Endodermal cell (in vitro differentiated cells): ENCODE measurements around the gene MYBPC3. TPM values are rescaled to one million over a fixed set of nuclear protein-coding genes. Genes with fewer than 3 reads are reported as not detected.
A peak's percentile ranks its signal among the peaks of the same experiment; 100 is the strongest.

ENCODE experiments used
- DNase-seq: peaks from one replicate; pipeline ENCODE4 v3.0.0-alpha.2; 2017
- H3K27ac ChIP-seq: 2 replicates; pipeline ENCODE4 v1.5.1; 2013; ENCODE audit warnings: mild to moderate bottlenecking, low read depth, low read length, moderate library complexity
- H3K27me3 ChIP-seq: 2 replicates; pipeline ENCODE4 v1.6.1; 2013; ENCODE audit warnings: mild to moderate bottlenecking, low read length, moderate library complexity; ENCODE audit not compliant: insufficient read depth, control insufficient read depth, poor library complexity, severe bottlenecking
- H3K36me3 ChIP-seq: 2 replicates; pipeline ENCODE4 v1.7.0; 2013; ENCODE audit warnings: mild to moderate bottlenecking, low read length, moderate library complexity; ENCODE audit not compliant: control insufficient read depth, insufficient read depth
- H3K4me1 ChIP-seq: one replicate; pipeline ENCODE4 v1.7.0; 2013; ENCODE audit warnings: low read length; ENCODE audit not compliant: control insufficient read depth, insufficient read depth
- H3K4me3 ChIP-seq: 2 replicates; pipeline ENCODE4 v1.5.1; 2013; ENCODE audit warnings: mild to moderate bottlenecking, low read length, moderate library complexity
- H3K9ac ChIP-seq: 2 replicates; pipeline ENCODE4 v1.6.1; 2013; ENCODE audit warnings: mild to moderate bottlenecking, low read length, moderate library complexity; ENCODE audit not compliant: poor library complexity, severe bottlenecking; ENCODE audit errors: extremely low read depth
- H3K9me3 ChIP-seq: 2 replicates; pipeline ENCODE4 v1.6.1; 2013; ENCODE audit warnings: mild to moderate bottlenecking, low read length, moderate library complexity; ENCODE audit not compliant: control insufficient read depth
- H3K27ac Mint-ChIP-seq: 2 replicates; pipeline ENCODE4 v1.8.0; 2020; ENCODE audit warnings: mixed read lengths
- H3K27me3 Mint-ChIP-seq: 2 replicates; pipeline ENCODE4 v1.8.0; 2021; ENCODE audit warnings: mild to moderate bottlenecking, mixed read lengths; ENCODE audit not compliant: insufficient read depth
- H3K36me3 Mint-ChIP-seq: 2 replicates; pipeline ENCODE4 v1.8.0; 2020; ENCODE audit warnings: low read depth, mixed read lengths
- H3K4me1 Mint-ChIP-seq: 2 replicates; pipeline ENCODE4 v1.8.0; 2020; ENCODE audit warnings: mixed read lengths
- H3K4me3 Mint-ChIP-seq: 2 replicates; pipeline ENCODE4 v1.8.0; 2020; ENCODE audit warnings: mild to moderate bottlenecking, moderate library complexity, mixed read lengths
- H3K9me3 Mint-ChIP-seq: 2 replicates; pipeline ENCODE4 v1.8.0; 2020; ENCODE audit warnings: mild to moderate bottlenecking, mixed read lengths
- CTCF ChIP-seq: fragments of 200-600 bp; sonication (generic); conservative IDR thresholded peaks from 2 replicates; pipeline ENCODE4 v1.5.0; 2021; ENCODE audit warnings: antibody characterized with exemption, mild to moderate bottlenecking
- WGBS, 2 experiments: methylation state at CpG; one replicate each; pipeline versions ENCODE4 v1.1.5 to v1.1.7; 2013; ENCODE audit warnings: missing lambda C conversion rate in 2 of 2, mixed read lengths in 1 of 2; ENCODE audit not compliant: insufficient coverage in 1 of 2, insufficient read length in 1 of 2; 5-methylcytosine and 5-hydroxymethylcytosine counted together
- total RNA-seq, 2 donors: library from RNA; stranded (reverse); fragmentation: NEBNext Ultra II Directional in 1 of 2; extraction: Animal tissue kit (Norgen Biotek cat#: 25700) in 1 of 2; gene quantifications; 2 replicates in 1 of 2; 3 replicates in 1 of 2; pipeline ENCODE4 v1.2.1, GENCODE V29; 2021

Gene MYBPC3
- total RNA-seq, 2 donors from 2014 or later = 0.07 TPM; not detected in 1

- Histone ChIP-seq H3K36me3 (no peaks in the 10 kb centered on the region), H3K4me1 (no peaks in the 10 kb centered on the region), H3K27me3 (no peaks in the 10 kb centered on the region), H3K9me3 (peaks cover 9% of the 10 kb centered on the region), H3K4me3 (no peak overlapping the region), H3K27ac (no peak overlapping the region), H3K9ac (no peak overlapping the region)
- WGBS, 2 experiments = 88 to 94% methylated on average over 4 to 7 of the region's 7 CpGs
- H3K27ac Mint-ChIP-seq = peak overlapping the region; percentile 7
- peaks cover 5% of the 10 kb centered on the region for H3K4me1 Mint-ChIP-seq
- DNase-seq = no peak
- no peaks in the 10 kb centered on the region for H3K9me3 Mint-ChIP-seq
- H3K36me3 Mint-ChIP-seq = no peaks in the 10 kb centered on the region
- TF ChIP-seq CTCF = no peak
- H3K27me3 Mint-ChIP-seq = no peaks in the 10 kb centered on the region
- no peak overlapping the region for H3K4me3 Mint-ChIP-seq
Observed at GRCh38 chr11:47359162-47359561, 6.7 kb upstream of the MYBPC3 start.

- Mint-ChIP-seq H3K36me3 (no peaks in the 10 kb centered on the region), H3K9me3 (no peaks in the 10 kb centered on the region), H3K27me3 (no peaks in the 10 kb centered on the region), H3K4me3 (no peak overlapping the region), H3K27ac (no peak overlapping the region), H3K4me1 (peaks cover 8% of the 10 kb centered on the region)
- Histone ChIP-seq H3K4me1 (no peaks in the 10 kb centered on the region), H3K36me3 (no peaks in the 10 kb centered on the region), H3K27ac (no peak overlapping the region), H3K27me3 (no peaks in the 10 kb centered on the region), H3K4me3 (no peak overlapping the region), H3K9me3 (peaks cover 9% of the 10 kb centered on the region), H3K9ac (no peak overlapping the region)
- no peak for TF ChIP-seq CTCF
- 94 to 95% methylated on average over 4 to 14 of the region's 14 CpGs for WGBS, 2 experiments
- DNase-seq = peak; percentile 42
Observed at GRCh38 chr11:47358731-47359051, 6.2 kb upstream of the MYBPC3 start.

- Histone ChIP-seq H3K9me3 (peaks cover 9% of the 10 kb centered on the region), H3K27me3 (no peaks in the 10 kb centered on the region), H3K36me3 (no peaks in the 10 kb centered on the region), H3K4me1 (no peaks in the 10 kb centered on the region), H3K4me3 (no peak overlapping the region), H3K9ac (no peak overlapping the region), H3K27ac (no peak overlapping the region)
- Mint-ChIP-seq H3K4me1 (peaks cover 8% of the 10 kb centered on the region), H3K27ac (no peak overlapping the region), H3K36me3 (no peaks in the 10 kb centered on the region), H3K4me3 (no peak overlapping the region), H3K27me3 (no peaks in the 10 kb centered on the region), H3K9me3 (no peaks in the 10 kb centered on the region)
- no peak for TF ChIP-seq CTCF
- WGBS, 2 experiments = 96 to 100% methylated on average over 1 to 6 of the region's 6 CpGs
- DNase-seq = no peak
Observed at GRCh38 chr11:47357985-47358730, 5.7 kb upstream of the MYBPC3 start.
